HTR-8/SVneo (cell line): ENCODE measurements around the gene ACSF3.
A peak's percentile ranks its signal among the peaks of the same experiment; 100 is the strongest.

ENCODE experiments used
- DNase-seq: peaks from one replicate; pipeline ENCODE4 v3.0.0; 2011; ENCODE audit warnings: low spot score, mixed read lengths; ENCODE audit not compliant: insufficient read length
- FAIRE-seq: peaks from 2 replicates; lab custom pipeline; 2011; peaks lifted over from hg19 to GRCh38; lab: Jason Lieb, UNC

Gene ACSF3

DNA sequence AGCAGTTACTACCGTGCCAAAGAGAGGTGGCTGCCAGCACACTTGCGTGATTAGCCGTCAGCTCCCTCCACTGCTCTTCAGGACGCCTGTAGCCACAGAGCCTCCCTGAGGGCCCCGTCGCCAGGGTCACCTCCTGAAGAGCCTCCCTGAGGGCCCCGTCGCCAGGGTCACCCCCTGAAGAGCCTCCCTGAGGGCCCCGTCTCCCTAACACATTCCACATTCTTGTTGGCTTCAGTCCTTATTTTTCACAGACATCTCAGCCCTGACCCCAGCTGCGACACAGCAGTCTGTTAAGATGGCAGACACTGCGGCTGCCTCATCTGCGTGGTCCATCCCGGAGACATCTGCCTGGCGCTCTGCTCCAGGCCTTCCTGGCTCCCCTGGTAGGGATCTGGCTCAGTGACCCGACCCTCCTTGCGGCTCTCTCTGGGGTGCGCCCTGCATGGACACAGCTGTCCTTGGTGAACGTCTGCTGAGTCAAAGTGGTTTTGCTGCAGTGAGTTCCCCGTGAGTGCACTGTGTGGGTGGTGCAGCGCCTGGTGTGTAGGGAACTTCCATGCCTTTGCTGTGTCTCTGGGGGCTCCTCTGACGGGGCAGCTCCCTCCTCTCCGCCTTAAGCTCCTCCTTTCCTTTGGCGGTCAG, 11.4 kb downstream of the ACSF3 start:
- no peak for DNase-seq
- FAIRE-seq: no peak

- FAIRE-seq: no peak
- no peak for DNase-seq
Measured at GRCh38 chr16:89105599-89106151, 12.0 kb downstream of the ACSF3 start.

DNA sequence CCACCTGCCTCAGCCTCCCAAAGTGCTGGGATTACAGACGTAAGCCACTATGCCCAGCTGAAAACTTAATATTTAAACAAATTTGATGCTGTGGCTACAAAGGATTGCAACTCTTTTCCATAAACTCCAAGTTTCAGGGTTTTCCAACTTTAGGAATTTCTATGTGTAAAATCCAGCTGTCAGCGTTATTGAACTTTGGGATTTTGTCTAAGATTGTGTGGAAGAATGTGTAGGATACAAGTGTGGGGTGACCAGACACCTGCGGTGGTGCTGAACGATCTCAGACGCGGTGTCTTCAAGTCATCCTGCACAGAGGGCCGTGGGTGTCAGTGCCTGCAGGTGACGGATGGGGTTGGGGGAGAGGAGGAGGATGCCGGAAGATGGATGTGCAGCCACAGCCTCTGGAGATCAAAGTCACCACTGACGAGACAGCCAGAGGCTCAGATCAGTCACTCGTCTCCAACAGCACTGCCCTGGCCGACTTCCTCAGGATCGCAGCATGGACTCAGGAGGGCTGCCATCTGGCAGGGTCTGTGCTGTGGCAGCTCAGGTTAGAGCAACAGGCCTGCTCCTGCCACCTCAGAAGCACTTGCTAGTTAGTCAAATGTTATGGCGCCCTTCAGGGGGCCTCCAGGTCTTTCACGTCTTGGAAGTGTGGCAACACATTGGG, 13.0 kb downstream of the ACSF3 start:
- no peak for FAIRE-seq
- DNase-seq: no peak

GRCh38 chr16:89107203-89107582, 13.5 kb downstream of the ACSF3 start:
- FAIRE-seq: peak; percentile 9
- no peak for DNase-seq

DNA sequence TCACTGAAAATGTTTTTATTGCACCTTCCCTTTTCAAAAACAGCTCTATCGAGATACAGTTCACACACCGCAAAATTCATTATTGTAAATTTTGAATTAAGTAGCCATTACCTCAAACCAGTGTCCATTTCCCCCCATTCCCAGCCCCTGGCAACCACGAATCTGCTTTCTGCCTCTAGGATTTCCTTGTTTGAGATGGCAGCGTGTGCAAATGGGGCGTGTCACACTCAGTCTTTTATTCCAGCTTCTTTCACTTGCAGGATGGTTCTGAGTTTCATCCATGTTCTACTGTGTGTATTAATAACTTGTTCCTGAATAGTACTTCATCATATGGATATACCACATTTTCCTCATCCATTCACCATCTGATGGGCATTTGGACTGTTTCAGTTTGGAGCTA, 14.8 kb downstream of the ACSF3 start:
- FAIRE-seq (no peak), DNase-seq (no peak)

DNA sequence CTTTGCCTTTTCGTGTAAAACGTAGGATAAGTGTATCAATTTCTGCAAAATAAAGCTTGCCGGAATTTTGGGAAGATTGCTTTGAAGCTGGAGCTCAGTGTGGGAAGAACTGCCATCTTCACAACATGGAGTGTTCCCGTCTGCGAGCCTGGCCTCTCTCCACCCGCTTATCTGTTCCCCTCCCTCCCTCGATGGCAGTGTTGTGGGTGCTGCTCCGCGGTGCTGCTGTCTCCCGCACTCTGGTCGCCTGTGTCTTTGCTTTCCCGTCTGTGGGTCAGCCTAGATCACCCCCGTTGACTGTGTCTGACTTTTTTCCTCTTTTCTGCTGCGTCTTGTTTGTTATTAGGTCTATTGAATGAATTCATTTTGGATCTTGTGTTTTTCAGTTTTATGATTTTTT, 17.0 kb downstream of the ACSF3 start:
- no peak for DNase-seq
- FAIRE-seq: no peak

GRCh38 chr16:89111263-89111662, 17.6 kb downstream of the ACSF3 start:
- no peak for FAIRE-seq
- no peak for DNase-seq

GRCh38 chr16:89112377-89113151, 18.9 kb downstream of the ACSF3 start:
- DNase-seq: no peak
- FAIRE-seq: no peak

DNA sequence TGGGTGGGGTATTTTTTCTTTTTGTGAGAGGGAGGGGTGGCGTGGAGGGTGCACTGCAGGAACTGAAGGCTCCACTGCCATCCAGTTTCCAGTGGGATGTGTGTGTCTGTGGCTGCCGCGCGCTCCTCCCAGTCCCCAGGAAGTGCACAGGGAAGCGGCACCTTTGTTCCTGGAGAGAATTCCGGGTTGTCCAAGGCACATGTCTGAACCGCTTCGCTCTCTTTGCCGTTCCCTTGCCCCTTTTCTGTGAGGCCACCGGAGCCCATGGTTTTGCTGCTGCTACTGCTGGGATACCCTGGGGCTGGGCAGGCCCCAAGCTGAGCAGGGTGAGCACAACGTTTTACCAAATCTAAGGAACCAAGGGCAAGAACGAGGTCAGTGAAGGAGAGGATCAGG, 19.5 kb downstream of the ACSF3 start:
- DNase-seq: no peak
- no peak for FAIRE-seq

DNA sequence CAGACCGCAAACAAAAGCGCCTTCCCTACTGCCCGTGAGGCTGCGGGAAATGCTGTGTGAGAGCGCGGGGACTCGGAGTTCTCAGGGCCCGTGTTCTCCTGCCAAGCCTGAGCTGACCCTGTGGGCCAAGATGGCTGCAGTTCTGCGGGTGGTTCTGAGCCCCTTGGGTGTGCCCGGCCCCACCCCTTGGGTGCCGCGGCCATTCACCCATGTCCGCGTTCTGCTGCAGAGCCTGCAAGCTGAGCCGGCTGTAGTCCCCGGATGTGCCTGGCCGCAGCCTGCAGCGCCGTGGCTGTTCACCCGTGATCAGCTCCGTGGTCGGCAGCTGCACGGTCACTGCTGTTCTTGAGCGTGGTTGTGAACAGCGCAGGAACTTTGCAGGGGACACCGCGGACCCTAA, 20.0 kb downstream of the ACSF3 start:
- DNase-seq (no peak), FAIRE-seq (no peak)

DNA sequence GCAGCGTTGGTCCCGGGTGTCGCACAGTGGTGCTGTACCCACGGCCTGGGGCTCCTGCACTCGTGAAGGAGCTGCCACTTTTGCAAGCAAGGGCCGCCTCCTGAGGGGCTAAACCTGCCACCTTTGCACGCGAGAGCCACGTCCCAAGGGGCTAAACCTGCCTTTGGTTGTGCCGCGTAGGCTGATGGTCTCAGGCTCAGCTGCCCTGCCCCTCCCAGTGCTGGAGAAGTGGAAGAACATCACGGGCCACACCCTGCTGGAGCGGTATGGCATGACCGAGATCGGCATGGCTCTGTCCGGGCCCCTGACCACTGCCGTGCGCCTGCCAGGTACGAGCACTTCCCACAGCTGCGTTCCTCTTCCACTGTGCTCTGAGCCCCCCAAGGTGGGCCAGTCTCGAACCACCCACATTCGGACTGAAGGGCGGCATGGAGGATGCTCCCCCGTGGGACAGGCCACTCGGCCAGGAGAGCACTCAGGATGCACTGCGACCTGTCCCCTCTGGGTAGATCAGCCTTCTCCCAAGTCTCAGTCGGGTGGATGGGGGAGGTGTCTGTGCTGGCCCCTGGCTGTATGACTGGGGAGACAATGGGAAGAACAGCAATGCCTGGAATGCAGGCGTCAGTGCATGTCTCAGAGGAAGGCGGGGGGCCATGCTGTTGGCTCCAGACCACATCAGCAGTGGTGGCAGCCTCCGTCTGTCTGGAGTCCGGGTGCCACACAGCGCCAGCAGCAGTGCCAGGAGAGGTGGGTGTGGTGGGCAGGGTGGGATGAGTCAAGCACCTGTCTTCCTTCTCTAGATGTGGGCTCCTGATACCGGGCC, 20.7 kb downstream of the ACSF3 start:
- FAIRE-seq: peak; percentile 81
- DNase-seq: peak; percentile 49

DNA sequence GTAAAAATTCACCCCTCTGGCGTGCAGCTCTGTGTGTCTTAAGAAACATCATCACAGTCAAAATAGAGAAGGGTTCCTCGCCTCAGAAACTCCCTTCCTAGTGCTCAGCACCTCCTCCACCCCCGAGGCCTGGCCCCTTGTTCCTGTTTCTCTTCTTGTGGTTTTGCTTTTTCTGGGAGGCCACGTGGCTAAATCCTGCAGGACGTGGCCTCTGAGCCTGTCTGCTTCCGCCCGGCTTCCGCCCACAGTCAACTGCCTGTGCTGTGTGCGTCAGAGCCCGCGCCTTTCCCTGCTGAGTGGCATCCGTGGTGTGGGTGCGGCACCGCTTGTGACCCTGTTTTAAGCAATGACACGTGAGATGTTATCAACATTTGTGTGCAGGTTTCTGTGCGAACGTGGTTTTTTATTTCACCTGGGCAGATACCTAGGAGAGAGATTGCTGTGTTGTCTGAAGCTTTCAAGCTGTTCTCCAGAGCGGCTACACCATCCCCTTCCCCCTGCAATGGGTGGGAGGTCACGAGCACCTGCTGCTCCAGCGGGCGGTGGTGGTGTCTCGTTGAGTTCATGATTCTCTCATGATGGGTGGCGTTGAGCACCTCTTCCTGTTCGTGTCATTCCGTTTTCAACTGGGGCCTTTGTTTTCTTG, 21.7 kb downstream of the ACSF3 start:
- FAIRE-seq: no peak
- no peak for DNase-seq

GRCh38 chr16:89116341-89117226, 22.9 kb downstream of the ACSF3 start:
- FAIRE-seq (no peak), DNase-seq (no peak)

GRCh38 chr16:89117227-89117974, 23.7 kb downstream of the ACSF3 start:
- FAIRE-seq: no peak

DNA sequence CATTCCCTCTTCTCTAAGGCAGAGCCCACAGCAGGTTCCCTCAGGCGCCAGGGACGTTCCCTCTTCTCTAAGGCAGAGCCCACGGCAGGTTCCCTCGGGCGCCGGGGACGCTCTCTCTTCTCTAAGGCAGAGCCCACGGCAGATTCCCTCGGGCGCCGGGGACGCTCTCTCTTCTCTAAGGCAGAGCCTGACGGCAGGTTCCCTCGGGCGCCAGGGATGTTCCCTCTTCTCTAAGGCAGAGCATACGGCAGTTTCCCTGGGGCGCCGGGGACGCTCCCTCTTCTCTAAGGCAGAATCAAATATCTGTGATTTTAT, 24.3 kb downstream of the ACSF3 start:
- DNase-seq (no peak), FAIRE-seq (no peak)

More at GRCh38 chr16:89117227-89117974, 23.7 kb downstream of the ACSF3 start:
- no peak for DNase-seq

DNA sequence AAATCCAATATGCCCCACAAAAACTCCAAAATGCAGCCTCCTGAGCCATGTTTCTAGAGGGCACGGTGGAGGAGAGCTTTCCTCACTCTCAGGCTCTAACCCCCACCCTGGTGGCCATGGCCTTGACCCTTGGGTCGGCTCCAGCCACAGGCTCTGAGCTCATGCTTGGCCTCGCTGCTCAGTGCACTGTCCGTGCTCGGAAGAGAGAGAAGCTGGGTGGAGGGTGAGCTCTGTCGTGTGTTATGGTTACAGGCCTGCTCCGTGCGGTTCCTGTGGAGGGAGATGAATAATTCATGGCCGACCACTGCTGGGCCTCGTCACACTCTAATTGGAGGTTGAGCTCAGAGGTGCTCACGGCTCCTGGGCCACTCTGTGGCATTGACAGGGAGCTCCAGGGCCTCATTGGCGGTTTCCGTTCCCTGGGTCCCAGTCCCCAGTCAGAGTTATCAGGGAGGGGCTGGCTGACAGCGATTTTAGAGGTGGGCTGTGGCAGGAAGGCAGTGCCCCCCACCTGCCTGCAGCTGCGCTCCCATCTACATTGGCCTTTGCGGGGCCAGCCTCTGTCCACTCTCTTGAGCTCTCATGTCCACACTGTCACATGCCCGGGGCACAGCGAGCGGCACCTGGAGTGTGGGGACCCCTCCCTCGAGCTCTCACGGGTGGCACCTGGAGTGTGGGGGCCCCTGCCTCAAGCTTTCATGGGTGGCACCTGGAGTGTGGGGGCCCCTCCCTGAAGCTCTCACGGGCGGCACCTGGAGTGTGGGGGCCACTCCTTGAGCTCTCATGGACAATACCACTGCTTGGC, 24.9 kb downstream of the ACSF3 start:
- no peak for FAIRE-seq
- DNase-seq: no peak

- FAIRE-seq (no peak), DNase-seq (no peak)
Measured at GRCh38 chr16:89119166-89119621, 25.5 kb downstream of the ACSF3 start.
